22Rv1 (cell line): ENCODE data around the gene GARRE1.

Source experiments
- ZFX ChIP-seq: fragments of 450-650 bp; IDR thresholded peaks from 2 replicates; pipeline ENCODE4 v1.6.1; 2017; ENCODE audit warnings: antibody characterized with exemption, borderline replicate concordance
- TF ChIP-seq, protein P1 (sequence below): fragments of 450-650 bp; IDR thresholded peaks from 2 replicates; pipeline ENCODE4 v1.5.1; 2017; ENCODE audit warnings: mild to moderate bottlenecking

DNA sequence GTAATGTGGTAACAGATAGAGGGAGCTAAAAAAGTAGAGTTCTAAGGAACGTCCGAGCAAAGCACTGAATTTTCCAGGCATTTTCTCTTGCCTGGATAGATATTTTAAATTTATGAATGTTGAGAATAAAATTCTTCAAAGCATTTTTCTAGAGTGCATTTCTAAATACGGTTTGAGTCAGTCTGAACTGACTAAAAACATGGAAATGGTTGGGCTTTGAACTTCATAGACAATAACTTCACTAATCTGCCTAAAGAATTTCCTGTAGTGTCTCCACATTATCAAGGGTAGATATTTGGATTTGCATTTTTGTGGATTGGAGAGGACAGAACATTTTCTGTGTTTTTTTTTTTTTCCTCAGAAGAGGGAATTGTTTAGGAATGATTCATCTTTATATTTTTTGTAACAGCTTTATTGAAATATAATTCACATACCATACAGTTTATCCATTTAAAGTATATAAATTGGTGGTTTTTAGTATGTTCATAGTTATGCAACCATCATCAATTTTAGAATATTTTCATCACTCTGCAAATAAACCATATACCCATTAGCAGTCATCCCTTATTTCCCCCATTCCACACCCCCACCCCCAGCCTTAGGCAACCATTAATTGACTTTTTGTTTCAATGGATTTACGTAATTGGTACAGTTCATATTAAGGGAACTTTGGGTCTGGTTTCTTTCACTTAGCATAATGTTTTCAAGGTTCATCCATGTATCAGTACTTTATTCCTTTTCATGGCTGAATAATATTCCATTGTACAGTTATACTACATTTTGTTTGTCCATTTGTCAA lies 20.7 kb downstream of the GARRE1 start:
- TF ChIP-seq, protein P1, sequence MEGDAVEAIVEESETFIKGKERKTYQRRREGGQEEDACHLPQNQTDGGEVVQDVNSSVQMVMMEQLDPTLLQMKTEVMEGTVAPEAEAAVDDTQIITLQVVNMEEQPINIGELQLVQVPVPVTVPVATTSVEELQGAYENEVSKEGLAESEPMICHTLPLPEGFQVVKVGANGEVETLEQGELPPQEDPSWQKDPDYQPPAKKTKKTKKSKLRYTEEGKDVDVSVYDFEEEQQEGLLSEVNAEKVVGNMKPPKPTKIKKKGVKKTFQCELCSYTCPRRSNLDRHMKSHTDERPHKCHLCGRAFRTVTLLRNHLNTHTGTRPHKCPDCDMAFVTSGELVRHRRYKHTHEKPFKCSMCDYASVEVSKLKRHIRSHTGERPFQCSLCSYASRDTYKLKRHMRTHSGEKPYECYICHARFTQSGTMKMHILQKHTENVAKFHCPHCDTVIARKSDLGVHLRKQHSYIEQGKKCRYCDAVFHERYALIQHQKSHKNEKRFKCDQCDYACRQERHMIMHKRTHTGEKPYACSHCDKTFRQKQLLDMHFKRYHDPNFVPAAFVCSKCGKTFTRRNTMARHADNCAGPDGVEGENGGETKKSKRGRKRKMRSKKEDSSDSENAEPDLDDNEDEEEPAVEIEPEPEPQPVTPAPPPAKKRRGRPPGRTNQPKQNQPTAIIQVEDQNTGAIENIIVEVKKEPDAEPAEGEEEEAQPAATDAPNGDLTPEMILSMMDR = no peak
- no peak for TF ChIP-seq ZFX
